ENCODE results near the gene PURB. TPM values are rescaled to one million over a fixed set of nuclear protein-coding genes. Genes with fewer than 3 reads are reported as not detected.

Gene PURB
- total and polyA plus RNA-seq, 4 donors = 0.92 to 11.4 (median 5.8) TPM

GRCh38 chr7:44891791-44892190, 6.5 kb upstream of the PURB start:
- Histone ChIP-seq H3K4me1 (ENCODE audit: control insufficient read depth in 4 of 4, insufficient read depth in 4 of 4, low read length in 3 of 4) (peaks cover 5 to 12% (median 10%) of the 10 kb centered on the region in 4 donors), H3K9me3 (ENCODE audit: control insufficient read depth in 4 of 4, low read length in 3 of 4) (no peaks in the 10 kb centered on the region), H3K9ac (ENCODE audit: low read depth in 1 of 2, low read length in 2 of 2) (no peak overlapping the region), H3K36me3 (ENCODE audit: control insufficient read depth in 4 of 4, insufficient read depth in 3 of 4, low read depth in 1 of 4, low read length in 3 of 4) (no peaks in the 10 kb centered on the region), H3K27me3 (ENCODE audit: control insufficient read depth in 4 of 4, insufficient read depth in 4 of 4, low read length in 3 of 4) (no peaks in the 10 kb centered on the region), H3K27ac (ENCODE audit: low read depth in 1 of 2, low read length in 2 of 2) (no peak overlapping the region), H3K4me3 (ENCODE audit: low read depth in 1 of 3, low read length in 3 of 3) (no peak overlapping the region)
- TF ChIP-seq JUND (IDR thresholded peaks at IDR 0.05) (no peak), SP1 (IDR thresholded peaks at IDR 0.05) (no peak), RXRA (IDR thresholded peaks at IDR 0.05) (no peak), MAX (IDR thresholded peaks at IDR 0.05) (no peak), NR2F2 (IDR thresholded peaks at IDR 0.05) (no peak), YY1 (IDR thresholded peaks at IDR 0.05) (no peak), HNF4A (conservative IDR thresholded peaks at IDR 0.05) (no peak), HNF4G (IDR thresholded peaks at IDR 0.05) (no peak), FOXA1 (IDR thresholded peaks at IDR 0.05) (no peak), FOXA2 (IDR thresholded peaks at IDR 0.05) (no peak), RAD21 (IDR thresholded peaks at IDR 0.05) (no peak), REST (IDR thresholded peaks at IDR 0.05) (no peak)
- TF ChIP-seq, protein P1, sequence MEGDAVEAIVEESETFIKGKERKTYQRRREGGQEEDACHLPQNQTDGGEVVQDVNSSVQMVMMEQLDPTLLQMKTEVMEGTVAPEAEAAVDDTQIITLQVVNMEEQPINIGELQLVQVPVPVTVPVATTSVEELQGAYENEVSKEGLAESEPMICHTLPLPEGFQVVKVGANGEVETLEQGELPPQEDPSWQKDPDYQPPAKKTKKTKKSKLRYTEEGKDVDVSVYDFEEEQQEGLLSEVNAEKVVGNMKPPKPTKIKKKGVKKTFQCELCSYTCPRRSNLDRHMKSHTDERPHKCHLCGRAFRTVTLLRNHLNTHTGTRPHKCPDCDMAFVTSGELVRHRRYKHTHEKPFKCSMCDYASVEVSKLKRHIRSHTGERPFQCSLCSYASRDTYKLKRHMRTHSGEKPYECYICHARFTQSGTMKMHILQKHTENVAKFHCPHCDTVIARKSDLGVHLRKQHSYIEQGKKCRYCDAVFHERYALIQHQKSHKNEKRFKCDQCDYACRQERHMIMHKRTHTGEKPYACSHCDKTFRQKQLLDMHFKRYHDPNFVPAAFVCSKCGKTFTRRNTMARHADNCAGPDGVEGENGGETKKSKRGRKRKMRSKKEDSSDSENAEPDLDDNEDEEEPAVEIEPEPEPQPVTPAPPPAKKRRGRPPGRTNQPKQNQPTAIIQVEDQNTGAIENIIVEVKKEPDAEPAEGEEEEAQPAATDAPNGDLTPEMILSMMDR (IDR thresholded peaks at IDR 0.05; ENCODE audit: low read depth, low read length, missing input control) = no peak
- TF ChIP-seq, protein P2, sequence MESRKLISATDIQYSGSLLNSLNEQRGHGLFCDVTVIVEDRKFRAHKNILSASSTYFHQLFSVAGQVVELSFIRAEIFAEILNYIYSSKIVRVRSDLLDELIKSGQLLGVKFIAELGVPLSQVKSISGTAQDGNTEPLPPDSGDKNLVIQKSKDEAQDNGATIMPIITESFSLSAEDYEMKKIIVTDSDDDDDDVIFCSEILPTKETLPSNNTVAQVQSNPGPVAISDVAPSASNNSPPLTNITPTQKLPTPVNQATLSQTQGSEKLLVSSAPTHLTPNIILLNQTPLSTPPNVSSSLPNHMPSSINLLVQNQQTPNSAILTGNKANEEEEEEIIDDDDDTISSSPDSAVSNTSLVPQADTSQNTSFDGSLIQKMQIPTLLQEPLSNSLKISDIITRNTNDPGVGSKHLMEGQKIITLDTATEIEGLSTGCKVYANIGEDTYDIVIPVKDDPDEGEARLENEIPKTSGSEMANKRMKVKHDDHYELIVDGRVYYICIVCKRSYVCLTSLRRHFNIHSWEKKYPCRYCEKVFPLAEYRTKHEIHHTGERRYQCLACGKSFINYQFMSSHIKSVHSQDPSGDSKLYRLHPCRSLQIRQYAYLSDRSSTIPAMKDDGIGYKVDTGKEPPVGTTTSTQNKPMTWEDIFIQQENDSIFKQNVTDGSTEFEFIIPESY (IDR thresholded peaks at IDR 0.05) = no peak
- no peak for DNase-seq (ENCODE audit: low spot score)
- 92% methylated on average over 1 of the region's 1 CpG for WGBS

GRCh38 chr7:44891372-44891771, 6.0 kb upstream of the PURB start:
- no peak overlapping the region for H3K4me3 ChIP-seq (ENCODE audit: low read depth in 1 of 3, low read length in 3 of 3)
- no peaks in the 10 kb centered on the region for H3K36me3 ChIP-seq (ENCODE audit: control insufficient read depth in 4 of 4, insufficient read depth in 3 of 4, low read depth in 1 of 4, low read length in 3 of 4)
- no peaks in the 10 kb centered on the region for H3K27me3 ChIP-seq (ENCODE audit: control insufficient read depth in 4 of 4, insufficient read depth in 4 of 4, low read length in 3 of 4)
- peaks cover 5 to 14% (median 11%) of the 10 kb centered on the region in 4 donors for H3K4me1 ChIP-seq (ENCODE audit: control insufficient read depth in 4 of 4, insufficient read depth in 4 of 4, low read length in 3 of 4)
- no peak overlapping the region for H3K9ac ChIP-seq (ENCODE audit: low read depth in 1 of 2, low read length in 2 of 2)
- no peak overlapping the region for H3K27ac ChIP-seq (ENCODE audit: low read depth in 1 of 2, low read length in 2 of 2)
- H3K9me3 ChIP-seq (ENCODE audit: control insufficient read depth in 4 of 4, low read length in 3 of 4) = no peaks in the 10 kb centered on the region
- 79% methylated on average over 2 of the region's 2 CpGs for WGBS
- no peak for DNase-seq (ENCODE audit: low spot score)
- no peak for TF ChIP-seq JUND (IDR thresholded peaks at IDR 0.05)
- no peak for TF ChIP-seq RAD21 (IDR thresholded peaks at IDR 0.05)
- TF ChIP-seq REST (IDR thresholded peaks at IDR 0.05) = no peak
- TF ChIP-seq, protein P2 (IDR thresholded peaks at IDR 0.05) = no peak
- no peak for TF ChIP-seq ATF3 (IDR thresholded peaks at IDR 0.05)
- TF ChIP-seq GABPA (IDR thresholded peaks at IDR 0.05 in 1 of 2, conservative IDR thresholded peaks at IDR 0.05 in 1 of 2) = no peak
- no peak for TF ChIP-seq MAX (IDR thresholded peaks at IDR 0.05)

Data from liver (tissue), 9 donors.